GM12874 (cell line): ENCODE measurements around the gene C11orf52.

Experiments used
- CTCF ChIP-seq: IDR thresholded peaks from 2 replicates; pipeline ENCODE4 v1.5.1; 2011; ENCODE audit warnings: low read depth, mild to moderate bottlenecking, control low read depth, low read length, moderate library complexity; ENCODE audit not compliant: insufficient read depth

The C11orf52 gene

GRCh38 chr11:111967649-111968048 is 48.9 kb downstream of the C11orf52 start:
- no peak for TF ChIP-seq CTCF

- TF ChIP-seq CTCF, result no peak
These were observed 50.6 kb downstream of the C11orf52 start for GRCh38 chr11:111969344-111969743.

GRCh38 chr11:111974446-111974845 is 55.7 kb downstream of the C11orf52 start:
- no peak for TF ChIP-seq CTCF

- peak; percentile 23; the same call in 1 of the 2 replicates for TF ChIP-seq CTCF
These were observed 56.5 kb downstream of the C11orf52 start for GRCh38 chr11:111975076-111975806.

- TF ChIP-seq CTCF, result no peak
These were observed 57.5 kb downstream of the C11orf52 start for GRCh38 chr11:111976119-111976766.
